LoVo (cell line): ENCODE measurements around the gene SLC16A11.
A peak's percentile ranks its signal among the peaks of the same experiment; 100 is the strongest.
"Not testable (repeated sequence)": the region's sequence is repeated elsewhere in the genome, so short reads cannot be mapped to it uniquely, and the experiment has no call there.

Experiments used
- DNase-seq: peaks from one replicate; pipeline ENCODE4 v3.0.0-alpha.2; 2016; ENCODE audit warnings: low spot score

The SLC16A11 gene

DNA sequence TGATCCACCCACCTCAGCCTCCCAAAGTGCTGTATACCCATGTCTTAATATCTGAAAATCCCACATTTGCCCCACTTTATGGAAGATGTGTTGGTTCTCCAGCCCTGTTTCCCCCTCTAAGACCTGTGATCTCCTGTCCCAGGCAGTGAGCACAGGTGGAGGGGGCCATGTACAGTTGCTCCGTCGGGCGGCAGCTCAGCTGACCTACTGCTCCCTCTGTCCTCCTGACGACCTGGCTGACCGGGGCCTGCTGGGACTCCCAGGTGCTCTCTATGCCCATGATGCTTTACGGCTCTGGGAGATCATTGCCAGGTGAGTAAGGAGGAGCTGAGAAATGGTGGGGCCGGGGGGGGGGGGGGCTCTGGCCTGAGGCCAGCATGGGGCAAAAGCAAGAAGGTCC, 38.2 kb downstream of the SLC16A11 start:
- no peak for DNase-seq

DNA sequence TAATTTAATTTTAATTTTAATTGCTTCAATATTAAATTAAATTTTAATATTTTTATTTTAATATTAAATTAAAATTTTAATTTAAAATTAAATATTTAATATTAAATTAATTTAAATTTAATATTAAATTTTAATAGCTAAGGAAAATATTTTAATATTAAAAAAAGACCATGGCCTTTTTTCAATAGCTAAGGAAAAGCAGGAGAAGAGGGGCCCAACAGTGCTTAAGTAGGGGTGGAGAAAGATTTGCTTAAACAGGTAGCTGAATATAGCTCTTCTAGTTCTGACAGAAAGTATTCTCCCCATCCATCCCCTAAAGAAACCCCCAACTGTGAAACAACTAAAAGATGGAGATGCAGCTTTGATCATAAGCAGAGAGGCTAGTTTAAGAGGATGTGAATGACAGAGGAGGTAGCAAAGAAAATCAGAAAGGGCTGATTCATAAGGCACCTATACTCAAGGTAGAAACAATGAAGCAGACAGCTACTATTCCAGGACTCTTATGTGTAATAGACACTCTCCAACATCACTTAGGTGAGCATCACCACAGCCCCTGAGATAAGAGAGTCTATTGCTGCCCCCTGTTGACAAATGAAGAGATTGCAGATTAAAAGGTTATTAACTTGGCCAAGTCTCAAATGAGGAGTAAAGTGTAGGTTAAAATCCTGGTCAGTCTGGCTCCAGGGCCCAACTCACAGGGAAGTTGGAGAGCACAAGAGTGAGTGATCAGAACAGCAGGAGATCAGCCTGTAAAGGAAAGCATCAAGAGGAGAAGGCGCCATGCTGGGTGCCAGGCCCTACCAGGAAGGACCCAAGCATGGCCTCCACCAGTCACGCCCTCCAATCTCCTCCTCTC, 39.3 kb downstream of the SLC16A11 start:
- peak; percentile 64 for DNase-seq

DNA sequence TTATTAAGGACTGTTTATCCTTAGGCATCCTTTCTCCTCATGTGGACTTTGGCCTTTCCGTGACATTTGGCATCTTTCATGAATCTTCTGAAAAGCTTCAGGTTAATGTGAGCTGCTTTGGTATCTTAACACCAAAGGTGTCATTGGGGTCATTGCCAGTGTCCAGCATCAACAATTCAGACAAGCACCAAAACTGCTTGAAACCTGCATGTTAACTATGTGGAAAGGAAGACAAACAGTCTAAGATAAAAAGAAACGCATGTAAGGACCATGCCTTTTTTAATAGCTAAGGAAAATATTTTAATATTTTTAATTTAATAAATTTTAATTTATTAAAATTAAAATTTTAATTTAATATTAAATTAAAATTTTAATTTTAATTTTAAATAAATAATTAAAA, 40.1 kb downstream of the SLC16A11 start:
- DNase-seq: no peak

DNA sequence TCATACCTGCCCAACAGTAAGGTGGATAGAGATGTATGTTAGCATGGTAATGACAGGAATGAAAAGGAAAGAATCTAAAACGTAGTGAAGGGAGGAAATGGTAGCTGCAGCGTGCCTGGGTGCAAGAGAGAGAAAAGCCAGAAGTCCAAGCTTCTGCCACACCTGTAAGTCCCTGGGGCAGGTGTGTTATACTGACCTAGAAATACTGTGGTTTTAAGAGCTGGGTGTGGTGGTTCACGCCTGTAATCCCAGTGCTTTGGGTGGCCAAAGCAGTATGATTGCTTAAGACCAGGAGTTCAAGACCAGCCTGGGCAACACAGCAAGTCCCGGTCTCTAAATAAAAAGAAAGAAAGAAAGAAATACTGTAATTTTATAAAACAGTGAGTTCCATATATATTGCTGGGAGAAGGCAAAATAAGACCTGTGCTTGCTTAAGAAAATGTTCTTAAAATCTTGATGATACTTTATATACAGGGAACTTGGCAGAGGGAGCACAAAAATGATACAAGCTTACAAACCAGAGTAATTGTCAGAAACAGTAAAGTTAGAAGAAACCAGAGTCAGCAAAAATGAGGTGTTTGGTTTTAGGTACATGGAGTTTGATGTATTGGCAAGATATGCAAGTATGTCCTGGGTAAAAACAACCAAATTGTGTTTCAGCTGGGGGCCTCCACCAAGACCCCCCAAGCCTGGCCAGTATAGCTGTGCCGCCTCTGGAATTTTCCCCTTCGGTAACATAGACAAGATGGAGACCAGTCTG, 41.4 kb downstream of the SLC16A11 start:
- no peak for DNase-seq

DNA sequence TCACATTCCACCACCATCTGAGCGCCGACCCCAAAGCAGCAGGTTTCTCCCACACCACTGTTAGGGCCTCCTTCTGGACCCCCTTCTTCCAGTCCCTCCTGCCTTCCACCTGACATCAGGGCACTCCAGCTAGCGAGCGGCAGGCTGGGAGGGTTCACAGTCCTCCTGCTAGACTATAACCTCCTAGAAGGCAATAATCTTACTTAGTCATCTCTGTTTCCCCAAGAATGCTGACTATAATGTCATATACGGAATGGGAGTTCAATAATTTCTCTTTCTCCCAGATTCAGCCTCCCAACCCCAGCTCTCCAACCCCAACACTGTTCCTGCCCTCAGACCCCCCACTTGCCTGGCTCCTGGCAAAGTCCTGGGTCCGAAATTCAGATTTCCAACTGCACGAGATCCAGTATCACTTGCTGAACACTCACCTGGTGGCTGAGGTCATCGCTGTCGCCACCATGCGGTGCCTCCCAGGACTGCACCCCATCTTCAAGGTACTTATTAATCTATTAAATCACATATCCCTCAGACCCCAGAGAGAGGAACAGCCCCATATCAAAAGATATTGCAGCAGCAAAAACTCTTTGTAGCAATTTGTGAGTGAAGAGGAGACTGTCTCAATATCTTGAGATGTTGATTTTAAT, 42.5 kb downstream of the SLC16A11 start:
- no peak for DNase-seq

DNA sequence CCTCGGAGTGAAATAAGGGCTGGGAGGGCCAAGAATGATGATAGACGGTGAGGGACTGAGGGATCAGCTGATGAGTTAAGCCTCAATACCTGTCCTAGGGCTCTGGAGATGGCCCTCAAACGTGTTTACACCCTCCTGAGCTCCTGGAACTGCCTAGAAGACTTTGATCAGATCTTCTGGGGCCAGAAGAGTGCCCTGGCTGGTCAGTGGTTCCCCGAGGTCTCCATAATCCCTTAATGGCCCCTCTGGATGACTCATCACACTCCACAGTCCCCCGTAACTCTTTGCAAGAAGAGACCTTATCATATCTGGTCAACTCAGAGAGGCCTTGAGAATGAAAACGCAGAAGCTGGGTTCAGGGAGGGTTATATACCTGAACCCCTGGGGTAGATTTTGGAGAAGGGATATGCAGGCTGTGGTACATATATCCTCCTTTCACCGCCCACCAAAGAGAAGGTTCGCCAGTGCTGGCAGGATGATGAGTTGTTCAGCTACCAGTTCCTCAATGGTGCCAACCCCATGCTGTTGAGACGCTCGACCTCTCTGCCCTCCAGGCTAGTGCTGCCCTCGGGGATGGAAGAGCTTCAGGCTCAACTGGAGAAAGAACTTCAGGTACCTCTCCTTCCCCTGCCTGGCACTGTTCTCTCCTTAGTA, 44.9 kb downstream of the SLC16A11 start:
- no peak for DNase-seq

DNA sequence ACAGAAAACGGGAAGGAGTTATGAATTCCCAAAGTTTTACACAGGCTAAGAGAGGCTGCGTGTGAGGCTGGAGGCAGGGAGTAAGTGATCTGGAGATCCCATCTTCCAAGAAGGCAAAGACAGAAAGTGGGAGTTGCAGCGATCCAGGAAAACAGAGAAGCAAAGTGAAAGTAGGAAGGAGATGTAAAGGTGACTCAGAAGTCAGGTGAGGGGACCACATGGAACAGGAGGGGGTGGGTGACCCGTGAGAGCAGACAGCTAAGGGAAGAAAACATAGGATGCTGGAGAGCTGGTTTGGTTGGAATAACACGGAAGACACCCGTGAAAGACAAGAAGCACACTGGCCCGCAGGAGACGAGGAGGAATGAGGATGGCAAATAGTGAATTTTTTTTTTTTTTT, 46.7 kb downstream of the SLC16A11 start:
- DNase-seq: no peak

DNA sequence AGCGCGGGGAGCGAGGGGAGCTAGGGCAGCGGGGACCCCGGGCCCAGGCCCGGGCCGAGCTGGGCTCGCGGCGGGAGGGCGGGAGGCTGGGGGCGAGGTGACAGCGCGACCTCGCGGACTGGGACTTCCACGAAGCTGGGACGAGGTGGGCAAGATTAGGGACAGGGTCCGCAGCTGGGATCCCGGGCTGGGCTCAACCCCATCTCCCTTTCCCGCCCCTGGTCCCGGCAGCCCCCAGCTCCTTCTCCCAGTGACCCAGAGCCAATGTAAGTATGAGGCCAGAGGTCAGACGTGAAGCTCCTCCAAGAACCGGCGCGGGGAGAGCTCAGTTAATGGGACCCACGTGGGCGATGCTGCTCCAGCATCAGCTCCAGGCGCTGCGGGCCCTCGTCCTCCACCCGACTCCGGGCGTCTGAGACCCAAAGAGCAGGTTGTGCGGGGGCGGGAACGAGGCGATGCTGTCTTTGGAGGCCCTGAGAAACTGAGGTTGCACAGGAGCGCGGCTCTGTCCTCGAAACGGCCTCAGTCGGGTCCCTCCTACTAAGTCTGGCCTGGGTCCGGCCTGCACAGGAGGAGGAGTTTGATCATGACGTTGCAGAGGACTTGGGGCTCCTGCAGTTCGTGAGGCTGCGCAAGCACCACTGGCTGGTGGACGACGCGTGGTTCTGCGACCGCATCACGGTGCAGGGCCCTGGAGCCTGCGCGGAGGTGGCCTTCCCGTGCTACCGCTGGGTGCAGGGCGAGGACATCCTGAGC, 47.5 kb downstream of the SLC16A11 start:
- no peak for DNase-seq

DNA sequence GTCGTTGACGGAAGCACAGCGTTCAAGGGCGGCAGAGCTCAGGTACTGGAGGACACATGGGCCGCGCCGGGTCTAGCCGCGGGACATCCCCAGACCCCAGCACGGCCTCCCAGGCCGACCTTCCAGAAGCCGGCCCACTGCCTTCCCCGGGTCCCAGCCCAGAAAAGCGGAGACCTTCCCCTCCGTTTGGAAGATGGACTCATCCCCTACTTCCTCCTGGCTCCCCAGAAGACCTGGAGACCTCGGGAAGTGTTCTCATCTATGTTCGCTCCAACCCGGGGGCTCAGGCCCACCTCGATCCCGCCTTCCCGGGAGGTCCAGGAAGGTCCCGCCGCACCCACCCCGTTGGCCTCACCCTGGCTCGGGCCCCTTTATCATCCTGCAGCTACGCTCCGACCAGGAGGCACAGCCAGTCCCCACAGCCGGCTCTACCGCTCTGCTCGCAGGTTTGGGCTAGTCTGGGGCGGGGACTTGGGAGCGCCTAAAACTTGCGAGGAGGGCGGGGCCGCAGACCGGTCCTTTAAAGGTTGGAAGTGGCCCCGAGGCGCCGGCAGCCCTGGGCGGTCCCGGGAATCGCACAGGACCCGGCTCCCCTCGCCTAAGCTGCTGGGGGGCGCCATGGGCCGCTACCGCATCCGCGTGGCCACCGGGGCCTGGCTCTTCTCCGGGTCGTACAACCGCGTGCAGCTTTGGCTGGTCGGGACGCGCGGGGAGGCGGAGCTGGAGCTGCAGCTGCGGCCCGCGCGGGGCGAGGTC, 48.2 kb downstream of the SLC16A11 start, which contains the start of gene ALOX12:
ALOX12 (plus strand) TSS at position 550 of the 756 bp plus-strand sequence; CDS start at position 619, 69 bp downstream.
- DNase-seq: no peak

DNA sequence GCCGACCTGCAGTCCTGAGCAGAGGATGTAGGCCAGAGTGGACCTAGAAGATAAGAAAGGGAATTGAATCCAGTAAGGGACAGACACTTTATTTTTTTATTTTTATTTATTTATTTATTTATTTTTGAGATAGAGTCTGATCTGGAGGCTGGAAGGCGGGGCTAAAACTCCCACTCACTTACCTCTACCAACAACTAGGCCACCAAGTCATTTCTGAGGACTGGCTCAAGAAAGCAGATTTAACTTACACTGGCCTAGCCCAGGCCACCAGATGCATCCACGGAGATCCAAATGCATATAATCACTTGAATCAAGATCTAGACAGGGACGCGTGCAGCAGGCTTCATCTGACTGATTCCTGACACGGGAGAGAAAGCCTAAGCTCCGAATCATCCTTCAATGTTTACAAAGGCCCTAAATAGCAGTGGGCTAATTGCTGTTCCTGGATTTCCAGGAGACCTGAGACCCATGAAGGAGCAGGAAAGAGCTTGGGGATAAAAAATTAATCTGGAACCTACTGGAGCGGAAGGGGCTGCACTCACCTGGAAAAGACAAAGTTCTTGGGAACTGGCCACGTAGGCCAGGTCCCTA, 49.1 kb downstream of the SLC16A11 start:
- DNase-seq: no peak

DNA sequence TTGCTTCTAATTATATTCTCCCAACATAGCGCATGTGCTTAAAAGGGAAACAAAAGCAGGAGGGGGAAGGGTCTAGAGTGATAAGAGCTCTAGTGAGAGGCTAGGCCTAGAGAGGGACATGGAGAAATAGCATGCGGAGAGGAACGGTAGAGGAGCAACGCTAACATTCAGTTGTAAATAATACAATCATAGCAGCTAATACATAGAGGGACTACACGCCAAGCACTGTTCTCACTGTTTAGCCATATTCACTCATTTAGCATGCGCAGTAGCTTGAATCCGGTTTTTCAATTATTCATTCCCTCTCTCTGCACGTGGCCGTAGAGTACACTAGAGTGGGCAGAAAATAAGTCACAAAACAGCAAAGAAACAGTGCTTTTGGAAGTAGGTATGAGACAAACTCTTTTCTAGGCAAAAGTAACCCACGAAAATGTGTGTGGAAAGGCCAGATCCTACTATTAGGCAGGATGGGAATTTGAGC, 49.7 kb downstream of the SLC16A11 start:
- DNase-seq: no peak

DNA sequence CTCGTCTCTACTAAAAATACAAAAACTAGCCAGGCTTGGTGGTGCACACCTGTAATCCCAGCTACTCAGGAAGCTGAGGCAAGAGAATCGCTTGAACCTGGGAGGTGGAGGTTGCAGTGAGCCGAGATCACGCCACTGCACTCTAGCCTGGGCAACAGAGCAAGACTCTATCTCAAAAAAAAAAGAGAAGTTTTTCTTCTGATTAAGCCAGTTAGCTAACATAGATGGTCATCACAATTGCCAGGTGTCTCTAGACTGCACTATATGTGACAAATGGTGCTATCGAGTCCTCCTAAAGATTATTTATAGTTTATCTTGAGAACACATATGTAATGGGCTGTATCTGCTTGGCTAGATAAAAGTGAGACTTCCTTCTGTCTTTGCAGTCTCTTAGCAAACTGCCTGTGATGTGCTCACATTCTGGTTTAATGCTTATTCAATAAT, 50.3 kb downstream of the SLC16A11 start:
- not testable (repeated sequence) for DNase-seq
